IMR-90 (cell line): ENCODE data around the gene GTF2F2. TPM values are rescaled to one million over a fixed set of nuclear protein-coding genes. Genes with fewer than 3 reads are reported as not detected.

Experiments
- ATAC-seq: fragments of 200-7000 bp; cut with Tn5 transposase; 2 replicates; pipeline ENCODE4 v1.9.1; 2020; ENCODE audit warnings: low read depth, mild to moderate bottlenecking, moderate library complexity
- BruUV-seq: library from RNA; stranded (reverse); fragments of 400-500 nt; replicated peaks from 2 replicates; lab custom pipeline; 2021; lab: Mats Ljungman, UMichigan
- CTCF ChIA-PET: fragments of 300-600 bp; formaldehyde crosslinking; extraction: SDS; loops from one replicate; lab custom pipeline; 2021; ENCODE audit warnings: antibody characterized with exemption; lab: Yijun Ruan, JAX
- POLR2A ChIA-PET: fragments of 300-600 bp; sonication (Branson Sonifier 250); formaldehyde crosslinking; loops from one replicate; lab custom pipeline; 2022; ENCODE audit warnings: antibody characterized with exemption; ENCODE audit not compliant: unreplicated experiment; lab: Charles Lee
- DNase-seq: peaks from one replicate; pipeline ENCODE4 v3.0.0; 2013
- H2AFZ ChIP-seq: replicated peaks from 2 replicates; pipeline ENCODE3; 2013; ENCODE audit warnings: low read length, mild to moderate bottlenecking; ENCODE audit not compliant: poor library complexity
- H2AK5ac ChIP-seq: 2 replicates; pipeline ENCODE4 v1.6.1; 2013; ENCODE audit warnings: low read depth, low read length, inconsistent platforms
- H2AK9ac ChIP-seq: replicated peaks from 2 replicates; pipeline ENCODE3; 2013; ENCODE audit warnings: mild to moderate bottlenecking, low read depth, low read length, moderate library complexity; ENCODE audit not compliant: poor library complexity
- H2BK120ac ChIP-seq: 2 replicates; pipeline ENCODE4 v1.6.1; 2013; ENCODE audit warnings: low read depth, low read length, inconsistent platforms
- H2BK15ac ChIP-seq: 3 replicates; pipeline ENCODE4 v1.6.1; 2013; ENCODE audit warnings: low read depth, low read length, inconsistent platforms
- H2BK20ac ChIP-seq: 2 replicates; pipeline ENCODE4 v1.6.1; 2013; ENCODE audit warnings: low read depth, mild to moderate bottlenecking, inconsistent platforms, low read length, moderate library complexity
- H2BK5ac ChIP-seq: 2 replicates; pipeline ENCODE4 v1.6.1; 2013; ENCODE audit warnings: mild to moderate bottlenecking, low read depth, low read length, inconsistent platforms; ENCODE audit not compliant: poor library complexity, severe bottlenecking
- H3K14ac ChIP-seq: replicated peaks from 2 replicates; pipeline ENCODE4 v1.6.1; 2013; ENCODE audit warnings: low read depth, low read length, inconsistent platforms
- H3K18ac ChIP-seq: 2 replicates; pipeline ENCODE4 v1.6.1; 2013; ENCODE audit warnings: low read depth, low read length, control low read depth
- H3K23ac ChIP-seq: 2 replicates; pipeline ENCODE4 v1.6.1; 2013; ENCODE audit warnings: low read depth, low read length, inconsistent platforms
- H3K27ac ChIP-seq: 2 replicates; pipeline ENCODE4 v1.5.1; 2013; ENCODE audit warnings: mild to moderate bottlenecking, control low read depth, low read length; ENCODE audit not compliant: insufficient read depth
- H3K27me3 ChIP-seq: 2 replicates; pipeline ENCODE4 v1.6.1; 2013; ENCODE audit warnings: low read length; ENCODE audit not compliant: control insufficient read depth, insufficient read depth
- H3K36me3 ChIP-seq: 2 replicates; pipeline ENCODE4 v1.6.1; 2013; ENCODE audit warnings: low read length, mixed read lengths; ENCODE audit not compliant: control insufficient read depth, insufficient read depth
- H3K4ac ChIP-seq: 2 replicates; pipeline ENCODE4 v1.6.1; 2013; ENCODE audit warnings: low read depth, low read length, inconsistent platforms
- H3K4me1 ChIP-seq: 2 replicates; pipeline ENCODE4 v1.6.1; 2013; ENCODE audit warnings: low read length, mixed read lengths; ENCODE audit not compliant: control insufficient read depth, insufficient read depth
- H3K4me2 ChIP-seq: 2 replicates; pipeline ENCODE4 v1.6.1; 2013; ENCODE audit warnings: low read depth, mild to moderate bottlenecking, control low read depth, low read length, moderate library complexity
- H3K4me3 ChIP-seq: 2 replicates; pipeline ENCODE4 v1.5.1; 2013; ENCODE audit warnings: low read depth, mild to moderate bottlenecking, control low read depth, low read length, moderate library complexity; ENCODE audit not compliant: insufficient read depth
- H3K56ac ChIP-seq: 2 replicates; pipeline ENCODE4 v1.6.1; 2013; ENCODE audit warnings: low read length, inconsistent platforms; ENCODE audit not compliant: insufficient read depth; ENCODE audit errors: extremely low read depth
- H3K79me1 ChIP-seq, 2 experiments: 2 replicates each; pipeline ENCODE4 v1.6.1; 2013; ENCODE audit warnings: low read length in 2 of 2, inconsistent platforms in 1 of 2, low read depth in 1 of 2
- H3K9ac ChIP-seq: 2 replicates; pipeline ENCODE4 v1.6.1; 2013; ENCODE audit warnings: low read depth, low read length, control low read depth
- H3K9me1 ChIP-seq: 2 replicates; pipeline ENCODE4 v1.6.1; 2013; ENCODE audit warnings: low read length, inconsistent platforms; ENCODE audit not compliant: insufficient read depth
- H3K9me3 ChIP-seq: 2 replicates; pipeline ENCODE4 v1.6.1; 2013; ENCODE audit warnings: low read length; ENCODE audit not compliant: control insufficient read depth, insufficient read depth
- H4K20me1 ChIP-seq: 2 replicates; pipeline ENCODE4 v1.6.1; 2013; ENCODE audit warnings: low read length, inconsistent platforms; ENCODE audit not compliant: insufficient read depth
- H4K5ac ChIP-seq: 2 replicates; pipeline ENCODE4 v1.6.1; 2013; ENCODE audit warnings: mild to moderate bottlenecking, low read depth, low read length, control low read depth
- H4K8ac ChIP-seq, 2 experiments: 2 replicates each; pipeline ENCODE4 v1.6.1; 2013; ENCODE audit warnings: low read depth in 2 of 2, low read length in 2 of 2, control low read depth in 1 of 2, inconsistent platforms in 1 of 2
- H4K91ac ChIP-seq: 2 replicates; pipeline ENCODE4 v1.6.1; 2013; ENCODE audit warnings: low read depth, low read length, inconsistent platforms; ENCODE audit not compliant: insufficient read depth
- MXI1 ChIP-seq: IDR thresholded peaks from 2 replicates; pipeline ENCODE4 v1.6.1; 2012; ENCODE audit warnings: low read depth, mild to moderate bottlenecking, low read length, moderate library complexity, borderline replicate concordance
- WGBS, 2 experiments: methylation state at CpG; one replicate each; pipeline versions ENCODE4 v1.1.5 to v1.1.7; 2013; ENCODE audit warnings: missing lambda C conversion rate in 2 of 2; ENCODE audit not compliant: insufficient read length in 1 of 2; ENCODE audit errors: extremely low coverage in 2 of 2; 5-methylcytosine and 5-hydroxymethylcytosine counted together
- dilution Hi-C: fragments of 300-500 bp; cut with HindIII; formaldehyde crosslinking; loops from one replicate; pipeline ENCODE4 v1.14.3; 2018; ENCODE audit warnings: low sequenced_read_pairs; ENCODE audit not compliant: unreplicated experiment
- in situ Hi-C: fragments of 300-500 bp; cut with MboI; formaldehyde crosslinking; loops from 3 replicates; pipeline ENCODE4 v1.14.3; 2019; ENCODE audit warnings: low sequenced_read_pairs, inconsistent platforms, mixed read lengths
- intact Hi-C: fragments of 100-400 bp; cut with micrococcal nuclease; formaldehyde crosslinking; loops from 2 replicates; pipeline ENCODE4 v1.10.0; 2022
- polyA plus RNA-seq, 3 experiments: library from polyadenylated mRNA; depleted of rRNA; stranded (reverse); fragments of >200 nt; gene quantifications; 2 replicates each; pipeline ENCODE4 v1.2.3, GENCODE V29; 2012; ENCODE audit warnings: low replicate concordance in 1 of 3
- total RNA-seq: library from RNA; depleted of rRNA; stranded (reverse); fragments of >200 nt; gene quantifications from 2 replicates; pipeline ENCODE4 v1.2.3, GENCODE V29; 2012
- TF ChIP-seq, protein P1 (sequence below): fragments of 150-350 bp; IDR thresholded peaks from 2 replicates; pipeline ENCODE4 v1.6.1; 2017; ENCODE audit warnings: mild to moderate bottlenecking, antibody characterized with exemption, low read length, low read depth

The GTF2F2 gene
- total and polyA plus RNA-seq, 2 of the 4 experiments (the other 2 are of a cell fraction) = 16.5 to 21.0 TPM

DNA sequence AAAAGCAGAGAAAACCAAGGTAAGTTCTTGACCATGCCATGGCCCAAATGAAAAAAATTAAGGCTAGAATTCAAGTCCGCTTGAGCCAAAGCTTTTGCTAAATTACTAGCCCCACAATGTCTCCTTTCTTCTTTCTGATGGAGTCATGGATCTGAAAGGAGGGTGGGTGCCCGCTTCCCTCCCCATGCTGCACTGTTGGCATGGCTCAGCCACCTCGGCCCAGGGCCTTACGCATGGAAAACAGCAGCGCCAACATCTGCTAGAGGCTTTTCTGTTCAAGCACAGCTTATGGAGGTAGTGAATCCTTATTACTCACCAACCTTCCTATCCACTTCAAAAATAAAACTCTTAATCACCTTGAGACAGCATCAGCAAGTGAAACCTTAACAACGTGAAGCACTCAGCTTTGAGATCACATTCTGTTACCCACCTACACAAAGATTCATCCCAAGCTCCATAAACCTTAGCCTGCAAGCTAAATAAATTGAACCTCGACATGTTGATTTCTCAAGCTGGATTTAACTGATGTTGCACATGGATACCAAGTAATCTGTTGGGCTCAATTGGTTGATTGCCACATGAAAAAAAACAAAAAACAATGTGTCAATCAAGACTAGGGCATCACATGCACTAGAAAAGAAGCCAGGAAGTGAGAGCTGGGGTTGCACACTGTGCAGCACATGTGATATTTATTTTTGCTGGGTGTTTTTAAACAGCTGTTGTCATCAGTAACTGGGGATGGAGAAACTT is 177.3 kb downstream of the GTF2F2 start:
- no peak overlapping the region for H3K4ac ChIP-seq
- ATAC-seq (no peak), DNase-seq (no peak)
- H4K20me1 ChIP-seq = no peaks in the 10 kb centered on the region
- no peak overlapping the region for H2BK20ac ChIP-seq
- no peak overlapping the region for H3K56ac ChIP-seq
- ChIA-PET CTCF (no interaction called here), POLR2A (no interaction called here)
- TF ChIP-seq MXI1 = no peak
- TF ChIP-seq, protein P1, sequence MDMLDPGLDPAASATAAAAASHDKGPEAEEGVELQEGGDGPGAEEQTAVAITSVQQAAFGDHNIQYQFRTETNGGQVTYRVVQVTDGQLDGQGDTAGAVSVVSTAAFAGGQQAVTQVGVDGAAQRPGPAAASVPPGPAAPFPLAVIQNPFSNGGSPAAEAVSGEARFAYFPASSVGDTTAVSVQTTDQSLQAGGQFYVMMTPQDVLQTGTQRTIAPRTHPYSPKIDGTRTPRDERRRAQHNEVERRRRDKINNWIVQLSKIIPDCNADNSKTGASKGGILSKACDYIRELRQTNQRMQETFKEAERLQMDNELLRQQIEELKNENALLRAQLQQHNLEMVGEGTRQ = no peak
- no peak overlapping the region for H4K5ac ChIP-seq
- no peak overlapping the region for H3K4me3 ChIP-seq
- no peak overlapping the region for H4K8ac ChIP-seq
- H2AK5ac ChIP-seq = no peak overlapping the region
- H2AFZ ChIP-seq = no peak overlapping the region
- H2BK120ac ChIP-seq = no peak overlapping the region
- H3K9me1 ChIP-seq = peaks cover 13% of the 10 kb centered on the region
- no peak overlapping the region for H3K4me2 ChIP-seq
- no peak overlapping the region for H3K9ac ChIP-seq
- intact Hi-C loops = no loop called here
- no peak overlapping the region for H4K91ac ChIP-seq
- no peak overlapping the region for H2AK9ac ChIP-seq
- H2BK5ac ChIP-seq = no peak overlapping the region
- no TSS peak for BruUV-seq
- H3K9me3 ChIP-seq = no peaks in the 10 kb centered on the region
- no peak overlapping the region; the same call in 1 of the 2 replicates for H3K14ac ChIP-seq
- no CpG with 5 or more reads among the region's 7 CpGs for WGBS, 2 experiments
- in situ Hi-C loops = loop anchor here (5.0 kb wide), 1 partner anchor 255 kb away; no protein-coding TSS in a partner anchor
- no peak overlapping the region for H3K27ac ChIP-seq
- H3K36me3 ChIP-seq = no peaks in the 10 kb centered on the region
- H3K27me3 ChIP-seq = no peaks in the 10 kb centered on the region
- dilution Hi-C loops = no loop called here
- H3K79me1 ChIP-seq = no peaks in the 10 kb centered on the region
- peaks cover 5% of the 10 kb centered on the region for H3K4me1 ChIP-seq
- H2BK15ac ChIP-seq = no peak overlapping the region
- H3K23ac ChIP-seq = no peak overlapping the region
- H3K18ac ChIP-seq = no peak overlapping the region
